GM12873 (cell line): Measurements from ENCODE around the gene FGFBP1.

Source experiments
- CTCF ChIP-seq: IDR thresholded peaks from 2 replicates; pipeline ENCODE4 v1.5.1; 2012; ENCODE audit warnings: low read depth, mild to moderate bottlenecking, moderate library complexity, low read length, control low read depth; ENCODE audit not compliant: insufficient read depth; ENCODE audit errors: missing control alignments

Gene FGFBP1

GRCh38 chr4:15890246-15890829 lies 48.2 kb downstream of the FGFBP1 start:
- no peak for TF ChIP-seq CTCF

- no peak for TF ChIP-seq CTCF
These were observed 50.0 kb downstream of the FGFBP1 start for GRCh38 chr4:15888515-15888914.
